Adrenal gland (tissue), 5 donors: ENCODE data around the gene ZNF469.

Experiments
- POLR2A ChIP-seq, 2 donors: fragments of 450-650 bp; IDR thresholded peaks; one replicate each; pipeline ENCODE4 v1.6.1; 2017; ENCODE audit warnings: antibody characterized with exemption in 2 of 2, mild to moderate bottlenecking in 2 of 2, moderate library complexity in 1 of 2
- TF ChIP-seq, protein P1 (sequence below), 6 experiments: fragments of 450-650 bp in 4 of 6; fragments of 200-600 bp in 2 of 6; sonication (generic) in 1 of 6; IDR thresholded peaks; 1 replicate in 5 of 6; 2 replicates in 1 of 6; pipeline versions ENCODE4 v1.5.1 to v1.8.0; 2016 to 2021; ENCODE audit warnings: antibody characterized with exemption in 6 of 6, mild to moderate bottlenecking in 2 of 6, moderate library complexity in 1 of 6
- donor health status: DM: no; HTN: no; CAD: no.

DNA sequence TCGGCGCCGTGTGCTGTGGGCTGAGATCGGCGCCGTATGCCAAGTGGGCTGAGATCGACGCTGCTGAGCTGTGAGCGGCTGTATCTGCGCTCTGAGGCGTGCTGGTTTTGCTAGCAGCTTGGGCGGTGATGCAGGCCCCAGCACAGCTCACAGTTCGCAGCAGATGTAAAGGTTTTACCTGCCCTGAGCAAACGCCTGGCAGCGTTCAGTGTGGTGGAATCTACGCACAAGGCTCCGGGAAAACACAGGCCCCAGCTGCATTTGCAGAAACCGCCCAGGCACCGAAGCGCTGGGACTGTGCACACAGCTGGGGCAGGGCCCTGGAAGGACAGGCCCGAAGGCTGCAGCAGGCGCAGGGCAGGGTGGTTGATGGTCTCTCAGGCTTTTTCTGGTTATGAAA, 8.0 kb upstream of the ZNF469 start:
- TF ChIP-seq, protein P1, sequence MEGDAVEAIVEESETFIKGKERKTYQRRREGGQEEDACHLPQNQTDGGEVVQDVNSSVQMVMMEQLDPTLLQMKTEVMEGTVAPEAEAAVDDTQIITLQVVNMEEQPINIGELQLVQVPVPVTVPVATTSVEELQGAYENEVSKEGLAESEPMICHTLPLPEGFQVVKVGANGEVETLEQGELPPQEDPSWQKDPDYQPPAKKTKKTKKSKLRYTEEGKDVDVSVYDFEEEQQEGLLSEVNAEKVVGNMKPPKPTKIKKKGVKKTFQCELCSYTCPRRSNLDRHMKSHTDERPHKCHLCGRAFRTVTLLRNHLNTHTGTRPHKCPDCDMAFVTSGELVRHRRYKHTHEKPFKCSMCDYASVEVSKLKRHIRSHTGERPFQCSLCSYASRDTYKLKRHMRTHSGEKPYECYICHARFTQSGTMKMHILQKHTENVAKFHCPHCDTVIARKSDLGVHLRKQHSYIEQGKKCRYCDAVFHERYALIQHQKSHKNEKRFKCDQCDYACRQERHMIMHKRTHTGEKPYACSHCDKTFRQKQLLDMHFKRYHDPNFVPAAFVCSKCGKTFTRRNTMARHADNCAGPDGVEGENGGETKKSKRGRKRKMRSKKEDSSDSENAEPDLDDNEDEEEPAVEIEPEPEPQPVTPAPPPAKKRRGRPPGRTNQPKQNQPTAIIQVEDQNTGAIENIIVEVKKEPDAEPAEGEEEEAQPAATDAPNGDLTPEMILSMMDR (IDR thresholded peaks at IDR 0.05): no peak
- no peak for TF ChIP-seq POLR2A (IDR thresholded peaks at IDR 0.05)
